Spleen (tissue), 7 donors: ENCODE measurements around the gene TADA2A.

Experiments
- CTCF ChIP-seq, 11 experiments: fragments of 200-600 bp in 7 of 11; fragments of 450-650 bp in 4 of 11; sonication (generic) in 4 of 11; IDR thresholded peaks in 8 of 11; conservative IDR thresholded peaks in 3 of 11; 1 replicate in 7 of 11; 2 replicates in 4 of 11; pipeline versions ENCODE4 v1.4.0 to v1.8.0; 2016 to 2021; ENCODE audit warnings: antibody characterized with exemption in 11 of 11, inconsistent platforms in 4 of 11, mild to moderate bottlenecking in 1 of 11
- POLR2A ChIP-seq, 3 donors: fragments of 450-650 bp; IDR thresholded peaks; one replicate each; pipeline ENCODE4 v1.5.1; 2017; ENCODE audit warnings: antibody characterized with exemption in 3 of 3, mild to moderate bottlenecking in 1 of 3
- POLR2AphosphoS5 ChIP-seq, 3 donors: sonication (generic); formaldehyde crosslinking; IDR thresholded peaks; one replicate each; pipeline ENCODE4 v1.5.1; 2017; ENCODE audit warnings: antibody characterized with exemption in 3 of 3
- donor health status: DM: no; HTN: no; CAD: no; lungs with moderate emphysema.
- donor health status: DM: no; HTN: no; CAD: no.
- donor health status: DM: no; HTN: no; CAD: no.

DNA sequence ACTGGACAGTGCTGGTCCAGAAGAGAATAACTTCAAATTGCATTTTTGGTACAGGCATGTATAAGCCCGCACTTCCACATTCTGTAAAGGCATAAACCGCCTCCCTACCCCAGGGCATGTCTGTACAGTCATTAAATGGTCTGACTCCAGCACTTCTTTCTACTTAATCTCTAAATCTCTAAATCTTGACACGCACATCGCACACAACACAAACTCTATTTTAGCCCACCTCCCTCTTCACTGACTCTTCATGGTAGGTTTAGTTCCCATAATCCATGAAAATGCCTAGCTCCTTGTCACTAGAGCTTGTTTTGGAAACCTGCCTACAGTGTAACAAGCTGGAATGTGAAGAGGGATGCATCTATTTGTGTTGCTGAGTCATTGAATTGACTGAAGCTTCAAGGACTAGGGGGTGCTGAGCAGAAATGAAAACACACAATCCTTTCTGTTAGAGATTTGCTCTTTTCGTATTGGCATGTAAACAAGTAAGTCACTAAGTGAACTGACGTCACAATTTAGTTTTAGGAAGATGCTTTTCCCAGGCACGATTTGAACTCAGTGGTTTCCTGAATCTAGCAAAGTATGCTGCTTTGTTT lies 81.4 kb downstream of the TADA2A start:
- TF ChIP-seq CTCF (IDR thresholded peaks at IDR 0.05 in 8 of 11, conservative IDR thresholded peaks at IDR 0.05 in 3 of 11), result no peak
- TF ChIP-seq POLR2A (IDR thresholded peaks at IDR 0.05), result no peak
- no peak for TF ChIP-seq POLR2AphosphoS5 (IDR thresholded peaks at IDR 0.05)
